ENCODE results near the gene ADAMTS4. TPM values are rescaled to one million over a fixed set of nuclear protein-coding genes. Genes with fewer than 3 reads are reported as not detected.
A peak's percentile ranks its signal among the peaks of the same experiment; 100 is the strongest.

Gene ADAMTS4
- total RNA-seq, 1 donor from 2014 or later, result 0.23 TPM

GRCh38 chr1:161187311-161187710 lies 11.5 kb downstream of the ADAMTS4 start:
- Mint-ChIP-seq H3K27me3 (ENCODE audit: insufficient read depth) (no peaks in the 10 kb centered on the region), H3K36me3 (ENCODE audit: low read depth) (peaks cover 7% of the 10 kb centered on the region), H3K4me3 (no peak overlapping the region), H3K9me3 (no peaks in the 10 kb centered on the region), H3K27ac (peak overlapping the region; percentile 49), H3K4me1 (ENCODE audit: low read depth) (peaks cover 73% of the 10 kb centered on the region)
- intact Hi-C loops (cut with micrococcal nuclease), result no loop called here
- no peak for DNase-seq (ENCODE audit: low spot score)

DNA sequence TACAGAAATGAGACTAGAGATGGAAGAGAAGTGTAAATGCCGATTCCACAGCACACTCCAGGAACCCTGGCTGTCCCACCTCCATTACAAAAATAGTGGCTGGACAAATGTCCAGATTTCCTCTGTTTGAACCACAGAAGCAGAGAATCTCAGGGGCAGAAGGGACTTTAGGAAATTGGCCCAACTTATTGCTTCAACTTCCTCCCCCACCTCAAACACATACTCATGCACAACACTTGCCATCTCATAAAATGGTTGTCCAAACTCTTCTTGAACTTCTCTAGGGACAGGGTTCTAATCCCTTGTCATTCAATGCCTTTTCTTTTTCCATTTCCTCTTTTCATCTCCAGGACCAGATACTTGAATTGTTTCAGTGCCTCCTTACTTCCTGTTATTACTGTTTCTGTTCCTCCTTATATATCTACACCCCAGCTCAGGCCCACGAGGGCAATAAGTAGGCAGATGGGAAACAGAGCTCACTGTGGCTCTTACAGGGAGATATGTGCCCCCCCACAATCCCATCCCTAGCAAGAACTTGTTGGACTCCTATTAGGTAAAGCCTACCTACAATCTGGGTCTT lies 13.0 kb downstream of the ADAMTS4 start:
- H3K36me3 Mint-ChIP-seq (ENCODE audit: low read depth), result peaks cover 8% of the 10 kb centered on the region
- no peaks in the 10 kb centered on the region for H3K27me3 Mint-ChIP-seq (ENCODE audit: insufficient read depth)
- H3K27ac Mint-ChIP-seq, result peak overlapping the region; percentile 95
- H3K4me1 Mint-ChIP-seq (ENCODE audit: low read depth), result peaks cover 76% of the 10 kb centered on the region
- no peaks in the 10 kb centered on the region for H3K9me3 Mint-ChIP-seq
- peak overlapping the region; percentile 56 for H3K4me3 Mint-ChIP-seq
- DNase-seq (ENCODE audit: low spot score), result no peak
- intact Hi-C loops (cut with micrococcal nuclease), result loop anchor here (1.0 kb wide), 2 partner anchors 9 to 16 kb away; partner anchors contain the start of genes B4GALT3 and NDUFS2

DNA sequence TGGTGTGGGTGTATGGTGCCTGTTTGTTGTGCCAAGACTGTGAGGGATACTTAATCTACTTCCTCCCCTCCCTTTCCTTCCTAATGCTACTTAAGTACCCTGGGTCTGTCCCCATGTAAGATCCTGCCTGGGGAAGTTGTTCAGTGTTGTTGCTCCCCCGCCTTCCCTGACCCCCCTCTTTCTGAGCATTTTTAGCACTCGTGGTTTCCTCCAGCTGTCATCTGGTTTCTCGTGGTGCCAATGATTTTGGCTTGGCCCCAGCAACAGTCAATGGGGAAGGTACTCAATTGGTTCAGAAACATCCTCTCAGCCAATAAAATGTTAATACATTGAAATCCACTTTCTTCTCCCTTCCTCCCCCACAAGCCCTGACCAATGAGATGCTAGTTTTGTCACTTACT lies 13.6 kb downstream of the ADAMTS4 start:
- Mint-ChIP-seq H3K4me1 (ENCODE audit: low read depth) (peaks cover 81% of the 10 kb centered on the region), H3K36me3 (ENCODE audit: low read depth) (peaks cover 8% of the 10 kb centered on the region), H3K9me3 (no peaks in the 10 kb centered on the region), H3K27ac (peak overlapping the region; percentile 95), H3K27me3 (ENCODE audit: insufficient read depth) (no peaks in the 10 kb centered on the region), H3K4me3 (peak overlapping the region; percentile 53)
- peak; percentile 74 for DNase-seq (ENCODE audit: low spot score)
- intact Hi-C loops (cut with micrococcal nuclease), result loop anchor here (1.0 kb wide), 2 partner anchors 8 to 17 kb away; partner anchors contain the start of genes B4GALT3 and NDUFS2

DNA sequence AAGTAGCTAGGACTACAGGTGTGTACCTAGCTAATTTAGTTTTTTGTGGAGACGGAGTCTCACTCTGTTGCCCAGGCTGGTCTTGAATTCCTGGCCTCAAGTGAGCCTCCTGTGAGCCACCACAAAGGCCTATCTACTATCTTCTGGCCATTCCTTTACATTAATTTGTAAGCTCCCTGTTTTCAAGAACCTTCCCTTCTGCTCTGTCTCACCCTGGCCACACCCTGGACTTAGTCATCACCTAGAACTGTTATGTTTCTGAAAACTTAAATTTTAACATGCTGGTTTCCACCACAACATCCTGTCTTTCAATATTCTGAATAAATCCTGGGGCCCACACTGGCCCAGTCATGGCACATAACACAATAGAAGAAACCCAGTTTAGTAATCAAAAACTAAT lies 16.6 kb downstream of the ADAMTS4 start:
- H3K27me3 Mint-ChIP-seq (ENCODE audit: insufficient read depth), result no peaks in the 10 kb centered on the region
- peak overlapping the region; percentile 66 for H3K4me3 Mint-ChIP-seq
- H3K27ac Mint-ChIP-seq, result peak overlapping the region; percentile 92
- H3K9me3 Mint-ChIP-seq, result no peaks in the 10 kb centered on the region
- peaks cover 78% of the 10 kb centered on the region for H3K4me1 Mint-ChIP-seq (ENCODE audit: low read depth)
- DNase-seq (ENCODE audit: low spot score), result peak; percentile 55
- intact Hi-C loops (cut with micrococcal nuclease), result loop anchor here (1.0 to 5.0 kb wide), 5 partner anchors 15 to 205 kb away; partner anchors contain the start of genes PPOX and UFC1
- peaks cover 8% of the 10 kb centered on the region for H3K36me3 Mint-ChIP-seq (ENCODE audit: low read depth)

DNA sequence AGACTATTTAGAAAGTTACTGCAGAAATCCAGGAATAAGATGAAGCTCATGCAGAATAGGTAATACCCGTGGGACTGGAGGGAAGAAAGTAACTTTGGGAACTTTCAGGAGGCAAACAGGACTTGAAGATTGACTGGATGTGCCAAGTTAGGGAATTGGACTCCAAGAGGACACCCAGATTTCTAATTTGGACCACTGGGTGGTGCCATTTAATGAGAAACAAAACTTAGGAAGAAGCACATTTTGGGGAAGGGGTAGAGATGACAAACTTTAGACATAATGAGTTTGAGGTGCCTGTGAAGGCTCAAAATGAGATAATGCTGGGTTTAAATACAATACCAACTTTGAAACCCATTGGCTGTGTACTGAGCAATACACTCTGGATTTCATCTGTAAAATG lies 18.2 kb downstream of the ADAMTS4 start:
- Mint-ChIP-seq H3K9me3 (no peaks in the 10 kb centered on the region), H3K4me1 (ENCODE audit: low read depth) (peaks cover 75% of the 10 kb centered on the region), H3K4me3 (peak overlapping the region; percentile 37), H3K36me3 (ENCODE audit: low read depth) (peaks cover 6% of the 10 kb centered on the region), H3K27ac (peak overlapping the region; percentile 71), H3K27me3 (ENCODE audit: insufficient read depth) (no peaks in the 10 kb centered on the region)
- intact Hi-C loops (cut with micrococcal nuclease), result loop anchor here (5.0 kb wide), 1 partner anchor 207 kb away; no protein-coding TSS in a partner anchor
- no peak for DNase-seq (ENCODE audit: low spot score)

GRCh38 chr1:161179698-161180097 lies 19.2 kb downstream of the ADAMTS4 start:
- Mint-ChIP-seq H3K4me3 (no peak overlapping the region), H3K36me3 (ENCODE audit: low read depth) (peaks cover 7% of the 10 kb centered on the region), H3K9me3 (no peaks in the 10 kb centered on the region), H3K27ac (no peak overlapping the region), H3K27me3 (ENCODE audit: insufficient read depth) (no peaks in the 10 kb centered on the region), H3K4me1 (ENCODE audit: low read depth) (peaks cover 78% of the 10 kb centered on the region)
- intact Hi-C loops (cut with micrococcal nuclease), result loop anchor here (5.0 kb wide), 1 partner anchor 208 kb away; no protein-coding TSS in a partner anchor
- DNase-seq (ENCODE audit: low spot score), result no peak

- intact Hi-C loops (cut with micrococcal nuclease), result loop anchor here (1.0 to 2.0 kb wide), 5 partner anchors 7 to 46 kb away; partner anchors contain the start of genes DEDD and PPOX
Observed at GRCh38 chr1:161177936-161178244, 21.0 kb downstream of the ADAMTS4 start.

DNA sequence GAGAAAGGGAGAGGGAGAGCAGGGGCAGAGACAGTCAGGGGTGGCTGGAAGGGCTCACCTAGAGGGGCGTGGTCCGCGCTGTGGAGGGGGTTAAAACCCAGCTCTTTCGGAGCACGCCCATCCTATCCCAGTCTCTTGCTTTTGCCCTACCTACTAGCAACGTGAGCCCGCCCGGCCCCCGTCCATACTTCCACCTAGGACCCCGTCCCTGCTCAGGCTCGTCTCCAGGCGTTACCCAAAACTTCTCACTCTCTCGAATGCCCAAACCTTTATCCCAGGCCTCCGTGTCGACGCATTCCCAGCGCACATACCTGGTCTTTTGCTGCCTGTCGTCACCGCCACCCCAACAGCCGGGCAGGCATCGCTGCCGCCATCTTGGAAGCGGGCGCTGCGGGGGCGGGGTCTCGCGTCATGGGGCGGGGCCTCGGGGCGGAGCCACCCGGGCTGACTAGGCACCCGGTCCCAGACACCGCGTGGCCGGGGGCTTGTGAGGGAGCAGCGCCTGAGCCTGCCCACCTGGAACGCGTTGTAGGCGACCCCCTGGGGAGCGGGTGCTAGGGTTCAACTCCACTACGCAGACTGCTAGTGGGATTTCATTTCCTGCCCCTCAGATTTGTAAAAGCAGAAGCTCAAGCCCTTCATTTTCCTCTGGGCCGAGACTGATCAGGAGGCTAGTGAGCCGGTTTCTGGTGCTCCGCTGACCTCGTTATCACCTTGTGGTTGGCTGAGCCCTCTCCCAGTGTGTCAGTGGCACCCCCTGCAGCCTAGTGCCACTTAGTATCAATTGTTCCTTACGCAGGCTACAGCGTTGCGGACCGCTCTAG lies 21.5 kb downstream of the ADAMTS4 start, which contains the start of gene B4GALT3:
B4GALT3 (minus strand) TSS at position 396 of the 824 bp plus-strand sequence. CDS start 1,447 bp downstream, outside the sequence.
- Mint-ChIP-seq H3K27ac (peak within 1 kb of the TSS; percentile 100), H3K4me3 (peak within 1 kb of the TSS; percentile 98), H3K36me3 (ENCODE audit: low read depth) (peaks cover 27% of the 10 kb centered on the region), H3K27me3 (ENCODE audit: insufficient read depth) (no peaks in the 10 kb centered on the region), H3K9me3 (no peaks in the 10 kb centered on the region), H3K4me1 (ENCODE audit: low read depth) (peaks cover 67% of the 10 kb centered on the region)
- peak; percentile 91 for DNase-seq (ENCODE audit: low spot score)
- intact Hi-C loops (cut with micrococcal nuclease), result loop anchor here (1.0 to 2.0 kb wide), 5 partner anchors 8 to 45 kb away; partner anchors contain the start of genes DEDD and PPOX

More at GRCh38 chr1:161177936-161178244, 21.0 kb downstream of the ADAMTS4 start:
- Mint-ChIP-seq H3K27me3 (ENCODE audit: insufficient read depth) (no peaks in the 10 kb centered on the region), H3K27ac (peak overlapping the region; percentile 100), H3K9me3 (no peaks in the 10 kb centered on the region), H3K4me3 (peak overlapping the region; percentile 98), H3K4me1 (ENCODE audit: low read depth) (peaks cover 73% of the 10 kb centered on the region), H3K36me3 (ENCODE audit: low read depth) (peaks cover 22% of the 10 kb centered on the region)
- no peak for DNase-seq (ENCODE audit: low spot score)

DNA sequence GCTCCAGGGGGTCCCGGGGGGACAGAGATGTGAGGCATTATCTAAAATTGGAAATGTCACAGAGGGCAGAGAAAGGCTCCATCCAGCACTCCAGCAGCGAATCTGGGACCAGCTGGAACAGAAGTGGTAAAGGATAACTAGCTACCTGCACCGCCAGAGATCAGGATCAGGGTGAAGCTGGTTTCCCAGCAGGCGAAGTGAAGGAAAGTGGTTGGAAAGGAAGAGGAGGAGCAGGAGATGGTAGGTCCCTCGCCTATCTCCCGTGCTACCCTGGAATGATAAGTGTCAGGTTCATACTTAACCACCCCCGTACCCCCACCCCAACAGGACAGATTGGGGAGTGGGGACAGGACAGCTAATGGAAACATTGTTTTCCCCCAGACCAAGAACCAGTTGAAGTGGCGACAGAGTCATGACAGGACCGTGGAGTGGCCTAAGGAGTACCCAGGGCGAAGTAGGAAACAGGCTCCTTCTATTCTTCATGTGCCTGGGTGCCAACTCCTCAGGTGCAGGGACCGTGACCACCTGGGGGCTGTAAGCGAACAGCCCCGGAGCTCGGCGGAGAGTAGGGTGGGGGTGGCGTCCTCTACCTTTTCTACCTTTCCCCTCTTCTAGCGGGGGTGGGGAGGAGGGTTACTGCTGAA lies 22.3 kb downstream of the ADAMTS4 start:
- Mint-ChIP-seq H3K4me1 (ENCODE audit: low read depth) (peaks cover 60% of the 10 kb centered on the region), H3K36me3 (ENCODE audit: low read depth) (peaks cover 31% of the 10 kb centered on the region), H3K27ac (peak overlapping the region; percentile 100), H3K4me3 (peak overlapping the region; percentile 98), H3K27me3 (ENCODE audit: insufficient read depth) (no peaks in the 10 kb centered on the region), H3K9me3 (no peaks in the 10 kb centered on the region)
- intact Hi-C loops (cut with micrococcal nuclease), result loop anchor here (1.0 to 2.0 kb wide), 5 partner anchors 9 to 44 kb away; partner anchors contain the start of genes DEDD and PPOX
- DNase-seq (ENCODE audit: low spot score), result no peak

DNA sequence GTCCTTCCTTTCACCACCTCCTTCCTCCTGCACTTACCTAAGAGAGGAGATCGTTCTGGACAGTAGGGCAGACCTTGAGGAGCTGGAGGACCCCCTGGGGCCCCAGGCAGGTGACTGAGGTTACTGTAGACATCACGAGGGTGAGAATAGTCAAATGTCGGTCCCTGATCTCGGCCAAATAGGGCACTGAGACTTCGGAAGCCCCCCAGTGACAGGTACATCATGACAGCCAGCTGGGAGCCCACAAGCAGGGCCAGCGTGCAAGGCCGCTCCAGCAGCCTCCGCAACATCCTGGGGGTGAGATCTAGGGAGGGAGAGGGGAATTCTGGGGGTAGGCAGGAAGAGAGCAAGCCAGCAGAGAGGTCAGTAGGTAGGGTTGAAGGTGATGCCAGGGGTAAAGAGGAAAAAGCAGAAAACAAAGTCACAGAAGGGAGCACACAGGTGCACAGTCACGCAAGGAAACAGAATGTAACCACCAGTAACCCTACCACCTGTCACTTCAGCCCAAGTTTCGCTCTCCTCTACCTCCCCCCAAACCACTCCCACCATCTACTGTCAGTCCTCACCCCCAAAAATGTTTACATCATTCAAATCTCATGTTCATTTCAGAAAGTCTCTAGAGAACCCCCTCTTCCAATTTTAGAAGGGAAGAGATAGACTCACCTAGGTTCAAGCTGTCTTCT lies 22.9 kb downstream of the ADAMTS4 start:
- H3K27ac Mint-ChIP-seq, result peak overlapping the region; percentile 100
- no peak for DNase-seq (ENCODE audit: low spot score)
- intact Hi-C loops (cut with micrococcal nuclease), result loop anchor here (2.0 kb wide), 1 partner anchor 15 kb away; no protein-coding TSS in a partner anchor
- peaks cover 58% of the 10 kb centered on the region for H3K4me1 Mint-ChIP-seq (ENCODE audit: low read depth)
- peak overlapping the region; percentile 98 for H3K4me3 Mint-ChIP-seq
- no peaks in the 10 kb centered on the region for H3K27me3 Mint-ChIP-seq (ENCODE audit: insufficient read depth)
- no peaks in the 10 kb centered on the region for H3K9me3 Mint-ChIP-seq
- peaks cover 35% of the 10 kb centered on the region for H3K36me3 Mint-ChIP-seq (ENCODE audit: low read depth)

GRCh38 chr1:161174911-161175310 lies 23.9 kb downstream of the ADAMTS4 start:
- Mint-ChIP-seq H3K27ac (peak overlapping the region; percentile 52), H3K36me3 (ENCODE audit: low read depth) (peaks cover 37% of the 10 kb centered on the region), H3K27me3 (ENCODE audit: insufficient read depth) (no peaks in the 10 kb centered on the region), H3K9me3 (no peaks in the 10 kb centered on the region), H3K4me1 (ENCODE audit: low read depth) (peaks cover 50% of the 10 kb centered on the region), H3K4me3 (peak overlapping the region; percentile 5)
- intact Hi-C loops (cut with micrococcal nuclease), result no loop called here
- no peak for DNase-seq (ENCODE audit: low spot score)

- intact Hi-C loops (cut with micrococcal nuclease), result no loop called here
- DNase-seq (ENCODE audit: low spot score), result no peak
- Mint-ChIP-seq H3K27ac (no peak overlapping the region), H3K36me3 (ENCODE audit: low read depth) (peaks cover 37% of the 10 kb centered on the region), H3K27me3 (ENCODE audit: insufficient read depth) (no peaks in the 10 kb centered on the region), H3K4me3 (no peak overlapping the region), H3K9me3 (no peaks in the 10 kb centered on the region), H3K4me1 (ENCODE audit: low read depth) (peaks cover 48% of the 10 kb centered on the region)
Observed at GRCh38 chr1:161173711-161174110, 25.1 kb downstream of the ADAMTS4 start.

All from activated T-helper 1 cell treated with anti-CD3 and anti-CD28 coated beads, Interleukin-12 subunit alpha, Interleukin-12 subunit beta, Interleukin-2, Interleukin-4 antibody, amounts not matched to agents 30 ng/mL and 10 ng/mL and 1 ng/mL, durations not matched to agents 14 hours and 24 hours and 36 hours (primary cell).